GM19455 (cell line): Measurements from ENCODE around the gene LHFPL3.

Experiments
- ATAC-seq: cut with Tn5 transposase; IDR thresholded peaks from one replicate; pipeline ENCODE4 v1.9.1; 2021; ENCODE audit not compliant: unreplicated experiment

LHFPL3 gene

DNA sequence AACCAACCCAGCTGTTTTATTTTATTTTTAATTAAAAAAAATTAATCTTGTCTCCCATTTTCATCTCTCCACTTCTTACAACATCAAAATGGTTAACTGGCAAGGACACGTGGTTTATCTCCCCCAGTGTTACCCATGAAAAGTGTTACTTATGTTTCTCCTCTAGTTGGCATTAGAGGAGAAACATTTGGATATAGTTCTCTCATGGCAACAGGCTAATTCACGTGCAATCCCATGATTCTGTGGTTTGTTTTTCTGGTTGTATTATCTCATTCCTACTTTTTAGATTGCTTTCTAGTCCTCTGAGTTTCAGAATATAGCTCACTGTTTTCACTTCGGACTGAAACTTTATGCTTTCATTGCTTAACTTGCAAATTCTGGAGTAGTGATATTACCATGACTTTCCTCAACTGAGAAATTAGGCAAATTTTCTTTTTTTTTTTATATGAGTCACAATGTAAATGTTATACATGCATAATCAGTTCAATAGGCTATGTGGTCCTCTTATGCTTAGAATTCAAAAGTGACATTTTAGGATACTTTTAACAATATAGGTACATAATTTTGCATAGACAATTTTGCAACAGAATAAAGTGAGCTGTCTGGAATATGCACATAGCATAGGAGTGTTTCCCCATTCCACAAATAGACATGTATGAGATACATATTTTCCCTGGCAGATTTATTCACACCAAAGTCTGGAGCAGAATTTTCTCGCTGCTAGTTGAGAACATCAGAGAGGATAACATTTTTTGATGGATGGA is 43.0 kb downstream of the LHFPL3 start:
- no peak for ATAC-seq

DNA sequence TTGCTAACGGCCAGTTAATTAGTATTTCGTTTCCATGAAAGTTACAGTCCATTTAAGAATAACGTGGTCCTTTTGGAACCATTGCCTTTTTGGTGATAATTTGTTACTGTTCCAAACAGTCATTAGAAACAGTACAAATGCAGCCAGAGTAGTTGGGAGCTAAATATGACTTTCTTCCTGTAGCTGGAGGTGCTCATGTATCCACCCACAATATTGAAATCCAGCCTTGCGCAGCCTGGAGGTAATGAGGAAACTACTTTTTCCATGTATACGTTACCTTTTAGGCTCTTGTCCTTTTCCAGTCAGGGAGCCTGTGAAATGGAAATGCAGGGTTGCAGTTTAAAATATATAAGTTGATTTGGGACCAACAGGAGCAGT is 43.6 kb downstream of the LHFPL3 start:
- ATAC-seq, result no peak

DNA sequence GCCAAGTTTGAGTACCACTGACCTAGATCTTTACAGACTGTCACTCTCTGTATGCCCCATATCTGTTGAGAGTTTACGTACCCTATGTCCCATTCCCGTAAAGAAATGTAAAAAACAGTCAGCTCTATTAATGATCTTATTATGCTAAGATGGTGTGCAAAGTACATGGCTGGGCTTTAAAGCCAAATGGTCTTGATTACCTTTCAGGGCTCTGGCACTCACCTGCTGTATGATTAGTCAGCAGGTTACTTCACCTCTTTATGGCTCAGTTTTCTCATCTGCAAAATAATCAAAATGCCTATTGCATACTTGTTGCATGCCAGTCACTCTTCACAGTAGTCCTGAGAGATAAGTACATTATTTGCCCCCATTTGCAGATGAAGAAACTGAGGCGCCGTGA is 54.2 kb downstream of the LHFPL3 start:
- no peak for ATAC-seq

DNA sequence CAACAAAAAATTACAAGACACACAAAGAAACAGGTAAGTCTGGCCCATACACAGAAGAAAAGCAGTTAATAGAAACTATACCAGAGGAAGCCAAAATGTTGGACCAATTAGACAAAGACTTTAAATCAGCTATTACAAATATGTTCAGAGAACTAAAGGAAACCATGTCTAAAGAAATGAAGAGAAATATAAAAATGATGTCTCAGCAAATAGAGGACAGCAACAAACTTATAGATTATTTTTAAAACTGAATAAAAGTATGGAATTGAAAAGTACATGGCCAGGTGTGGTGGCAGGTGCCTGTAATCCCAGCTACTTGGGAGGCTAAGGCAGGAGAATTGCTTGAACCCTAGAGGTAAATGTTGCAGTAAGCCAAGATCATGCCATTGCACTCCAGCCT is 58.5 kb downstream of the LHFPL3 start:
- ATAC-seq, result no peak

DNA sequence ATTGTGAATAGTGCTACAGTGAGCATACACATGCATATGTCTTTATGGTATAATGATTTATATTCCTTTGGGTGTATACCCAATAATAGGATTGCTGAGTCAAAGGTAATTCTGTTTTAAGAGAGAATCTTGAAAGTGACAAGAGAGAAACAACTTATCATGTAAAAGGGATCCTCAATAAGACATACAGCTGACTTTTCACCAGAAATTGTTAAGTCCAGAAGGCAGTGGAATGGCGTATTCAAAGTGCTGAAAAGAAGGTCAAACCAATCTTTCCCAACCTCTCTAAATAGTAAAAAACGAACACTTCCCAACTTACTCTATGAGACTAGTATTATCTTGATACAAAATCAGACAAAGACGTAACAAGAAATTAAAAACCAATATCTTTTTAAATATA is 59.8 kb downstream of the LHFPL3 start:
- no peak for ATAC-seq

DNA sequence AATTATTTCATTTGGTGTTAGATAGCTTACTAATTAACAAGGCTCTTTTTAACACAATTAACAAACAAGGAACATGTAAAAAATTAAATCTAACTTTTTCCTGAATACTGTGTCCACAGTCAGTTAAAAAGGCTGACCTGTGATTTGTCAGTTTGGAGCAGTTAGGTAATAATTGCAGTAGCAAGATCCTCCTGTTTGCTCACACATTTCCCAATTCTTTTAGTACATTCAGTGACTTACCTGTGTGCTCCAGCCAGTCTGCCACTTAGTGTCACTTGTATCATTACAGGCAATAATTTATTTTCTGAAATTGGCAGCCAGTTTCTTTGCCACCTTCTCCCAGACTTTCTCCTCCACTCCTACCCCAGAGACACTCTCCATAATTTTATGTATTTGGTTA is 66.8 kb downstream of the LHFPL3 start:
- no peak for ATAC-seq

DNA sequence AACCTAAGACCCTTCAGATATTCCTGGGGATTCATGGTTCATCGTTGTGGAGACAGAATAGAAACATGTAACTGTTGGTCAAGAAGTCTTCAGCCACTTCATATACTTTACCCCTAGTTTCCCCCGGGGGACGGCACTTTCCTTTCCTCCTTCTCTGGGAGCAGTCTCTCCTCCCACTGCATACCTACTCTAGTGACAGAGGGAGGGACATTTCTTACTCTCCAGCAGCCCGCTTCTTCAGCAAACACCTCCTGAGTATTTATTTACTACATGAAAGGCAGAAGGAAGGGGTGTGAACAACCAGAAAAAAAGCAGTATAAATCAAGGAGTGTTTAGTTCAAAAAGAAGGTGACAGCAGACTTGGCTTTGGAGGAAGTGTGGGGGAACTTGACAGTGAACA is 69.0 kb downstream of the LHFPL3 start:
- no peak for ATAC-seq

DNA sequence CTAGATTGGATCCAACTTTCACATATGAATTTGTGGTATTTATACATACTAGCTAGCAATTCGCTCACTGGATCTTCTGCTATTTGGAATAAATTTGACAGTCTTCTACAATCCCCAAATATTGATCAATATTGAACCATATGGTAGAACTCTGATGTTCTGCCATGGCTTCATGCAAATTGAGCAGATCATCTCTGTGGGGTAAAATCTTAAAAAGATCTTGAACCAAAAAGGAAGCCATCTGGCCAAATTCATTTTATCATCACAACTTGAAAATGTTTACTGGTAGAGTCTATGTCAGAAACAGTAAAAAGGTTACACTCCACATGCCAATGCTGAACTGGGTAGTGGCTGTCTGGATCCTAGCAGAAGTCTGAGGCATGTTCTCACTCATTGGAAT is 80.0 kb downstream of the LHFPL3 start:
- no peak for ATAC-seq

DNA sequence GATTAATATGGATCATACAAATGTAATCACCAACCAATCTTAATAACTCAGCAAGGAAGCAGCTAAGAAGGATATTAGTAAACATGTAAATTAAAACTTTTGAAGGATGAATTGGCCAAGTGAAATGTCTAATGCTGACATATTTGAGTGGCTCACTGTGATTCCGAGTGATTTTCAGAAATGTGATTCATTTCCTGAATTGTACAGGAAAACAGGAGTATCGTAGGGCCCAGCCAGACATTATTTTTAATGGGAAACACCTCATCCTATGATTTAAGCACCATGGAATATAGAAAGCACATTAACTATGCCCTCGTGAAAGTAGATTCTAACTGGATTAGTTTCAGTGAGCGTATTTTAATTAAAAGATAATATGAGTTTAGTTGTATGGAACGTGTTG is 82.3 kb downstream of the LHFPL3 start:
- ATAC-seq, result no peak

DNA sequence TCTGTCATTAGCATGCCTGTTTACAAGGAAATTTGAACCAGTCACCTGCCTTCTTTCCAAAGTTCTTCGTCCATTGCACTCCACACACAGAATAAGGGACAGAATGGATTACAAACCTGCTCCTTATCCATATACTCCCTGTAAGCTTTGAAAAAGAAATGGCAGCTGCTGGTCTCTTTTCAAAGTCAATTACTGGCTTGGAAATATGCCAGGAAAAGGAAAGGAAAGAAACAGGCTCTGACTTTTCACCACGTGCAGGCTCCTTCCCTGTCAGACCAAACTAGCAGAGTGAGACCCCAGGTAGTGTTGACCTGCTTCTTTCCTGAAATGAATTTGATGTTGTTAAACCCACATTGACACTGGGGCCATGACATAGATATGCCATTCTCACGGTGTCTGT is 84.5 kb downstream of the LHFPL3 start:
- ATAC-seq, result no peak

DNA sequence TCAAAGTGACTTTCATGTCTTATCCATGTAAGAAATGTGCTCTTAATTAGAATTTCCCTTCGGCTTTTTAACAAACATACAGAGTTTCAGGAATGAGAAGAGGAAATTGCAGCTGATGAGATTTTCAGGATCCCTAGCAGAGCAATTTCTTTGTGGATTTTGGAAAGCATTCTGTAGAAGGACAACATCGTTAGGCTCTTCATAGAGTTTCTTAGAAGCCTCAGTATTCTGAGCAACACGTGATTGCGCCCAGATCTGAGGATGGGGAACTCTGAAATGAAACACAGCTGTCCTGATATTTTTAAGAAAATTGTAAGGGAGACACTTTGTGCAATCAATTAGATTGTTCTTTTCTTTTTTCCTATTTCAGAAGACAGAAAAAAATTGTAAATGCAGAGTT is 85.8 kb downstream of the LHFPL3 start:
- no peak for ATAC-seq

DNA sequence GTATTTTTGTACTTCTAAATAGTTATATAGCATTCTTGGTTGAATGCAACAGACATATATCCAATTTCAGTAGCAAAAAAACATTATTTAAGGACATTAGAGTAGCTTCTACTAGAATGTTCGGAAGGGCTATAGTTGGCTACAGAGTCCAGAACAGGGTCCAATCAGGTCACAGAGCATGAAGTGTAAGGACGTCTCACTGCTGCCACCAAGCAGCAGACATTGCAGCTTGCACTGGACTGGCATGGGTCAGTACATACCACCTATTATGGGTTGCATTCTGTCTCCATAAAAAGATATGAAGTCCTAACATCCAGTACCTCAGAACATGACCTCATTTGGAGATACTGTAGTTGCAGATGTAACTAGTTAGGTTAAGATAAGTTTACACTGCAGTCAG is 87.3 kb downstream of the LHFPL3 start:
- no peak for ATAC-seq

DNA sequence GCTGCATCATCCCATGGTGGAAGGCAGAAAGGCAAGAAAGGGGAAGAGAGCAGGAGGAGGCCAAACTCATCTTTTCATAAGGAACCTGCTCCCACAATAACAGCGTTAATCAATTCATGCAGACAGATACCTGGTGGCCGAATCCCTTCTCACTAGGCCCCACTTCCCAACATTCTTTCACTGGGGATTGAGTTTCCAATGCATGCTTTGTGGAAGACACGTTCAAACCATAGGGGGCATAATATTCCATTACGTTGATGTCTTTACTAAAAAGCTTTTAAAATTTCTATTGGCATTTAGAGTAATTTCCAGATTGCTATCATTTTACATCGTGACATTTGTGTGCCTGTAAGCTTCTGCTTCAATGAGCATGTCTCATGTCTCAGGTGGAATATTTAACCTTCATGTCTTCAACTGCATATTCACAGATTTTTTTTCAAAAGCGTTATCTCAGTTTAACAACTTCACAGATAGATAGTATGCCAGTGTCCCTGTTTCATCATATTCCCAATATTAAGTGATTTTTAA is 88.5 kb downstream of the LHFPL3 start:
- ATAC-seq, result no peak

DNA sequence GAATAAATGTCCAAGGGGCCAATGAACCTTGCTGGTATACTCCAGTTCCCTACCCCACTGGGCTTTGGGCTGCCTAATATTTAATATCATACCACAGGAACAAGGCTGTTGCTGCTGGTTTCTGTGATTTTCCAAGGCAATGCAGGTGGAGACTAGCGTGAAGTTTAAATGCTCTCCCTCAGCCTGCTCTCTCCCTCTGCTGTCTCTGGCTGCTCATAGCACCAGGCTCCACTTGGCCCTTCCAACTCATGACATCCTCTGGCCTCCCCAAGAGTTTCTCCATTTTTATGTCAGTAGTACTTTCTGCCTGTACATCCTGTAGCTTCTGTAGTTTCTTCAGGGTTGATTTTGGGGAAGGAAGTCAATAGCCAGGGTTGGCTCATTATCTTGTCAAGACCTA is 103.5 kb downstream of the LHFPL3 start:
- no peak for ATAC-seq

DNA sequence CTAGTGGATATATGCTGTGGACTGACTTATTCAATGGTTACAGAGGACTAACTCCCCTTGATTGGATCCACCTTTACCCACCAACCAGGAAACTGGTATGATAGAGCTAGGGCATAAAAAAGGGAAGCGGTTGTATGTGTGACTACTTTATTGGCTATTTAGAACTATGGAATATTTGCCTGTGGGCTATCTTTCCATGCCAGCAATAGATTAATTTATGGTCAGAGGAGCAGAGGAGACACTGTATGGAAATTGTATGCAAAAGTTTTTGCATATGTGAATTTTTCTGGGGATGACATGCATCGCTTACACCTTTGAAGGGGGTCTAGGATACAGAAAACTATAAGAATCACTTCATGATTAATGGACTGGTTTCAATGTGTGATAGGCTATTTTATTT is 105.7 kb downstream of the LHFPL3 start:
- no peak for ATAC-seq

DNA sequence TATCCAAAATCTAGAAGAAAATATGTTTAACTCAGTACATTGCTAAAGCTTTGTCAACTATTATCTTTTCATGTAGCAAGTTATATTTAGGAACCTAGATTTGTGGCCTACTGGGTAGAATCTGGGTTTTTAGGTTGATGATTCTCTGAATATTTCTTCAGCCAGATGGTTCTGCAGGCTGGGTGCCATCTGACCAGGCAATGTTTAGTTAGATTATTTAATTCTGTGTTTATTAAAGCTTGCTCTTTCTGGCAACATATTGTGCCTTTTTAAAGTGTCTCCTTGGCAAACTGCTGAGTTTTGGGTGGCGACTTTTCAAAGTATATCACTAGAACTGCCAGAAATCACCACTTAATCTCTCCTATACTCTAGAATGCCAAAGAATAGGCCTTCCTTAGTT is 114.1 kb downstream of the LHFPL3 start:
- ATAC-seq, result no peak

DNA sequence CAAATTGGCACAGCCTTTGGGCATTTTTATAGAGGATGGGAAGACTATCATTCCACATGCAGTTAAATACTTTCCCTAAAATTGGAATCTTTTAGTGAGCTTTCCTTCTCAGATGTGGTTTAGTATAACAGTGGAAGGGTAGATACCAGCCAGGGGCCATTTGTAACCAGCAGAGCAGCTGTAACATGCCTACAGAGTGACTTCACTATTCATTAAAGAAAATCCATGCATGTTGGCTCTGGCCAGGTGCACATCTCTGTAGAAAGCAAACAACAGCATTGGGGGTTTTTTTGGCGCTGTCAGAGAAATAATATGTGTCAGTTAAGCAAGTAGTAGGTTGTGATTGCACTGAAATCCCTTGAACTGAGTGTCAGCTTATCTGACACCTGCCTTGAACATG is 115.6 kb downstream of the LHFPL3 start:
- ATAC-seq, result no peak

DNA sequence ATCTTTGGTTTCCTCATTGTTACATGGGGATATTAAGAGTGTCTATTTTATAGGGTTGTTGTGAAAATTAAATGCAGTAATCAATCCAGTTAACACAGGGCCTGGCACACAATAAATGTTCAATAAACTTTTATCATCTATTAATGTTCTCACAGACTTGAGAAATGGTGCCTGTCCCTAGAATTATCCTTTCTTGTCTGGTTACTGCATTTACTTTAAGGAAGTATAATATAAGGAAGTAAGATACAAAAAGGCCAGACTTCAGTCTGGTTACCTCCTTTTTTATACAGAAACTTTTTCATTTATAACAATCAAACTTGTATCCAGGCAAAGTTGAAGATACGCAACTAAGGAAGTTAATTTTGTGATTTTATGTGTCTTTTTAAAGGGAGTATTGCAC is 117.0 kb downstream of the LHFPL3 start:
- ATAC-seq, result no peak

DNA sequence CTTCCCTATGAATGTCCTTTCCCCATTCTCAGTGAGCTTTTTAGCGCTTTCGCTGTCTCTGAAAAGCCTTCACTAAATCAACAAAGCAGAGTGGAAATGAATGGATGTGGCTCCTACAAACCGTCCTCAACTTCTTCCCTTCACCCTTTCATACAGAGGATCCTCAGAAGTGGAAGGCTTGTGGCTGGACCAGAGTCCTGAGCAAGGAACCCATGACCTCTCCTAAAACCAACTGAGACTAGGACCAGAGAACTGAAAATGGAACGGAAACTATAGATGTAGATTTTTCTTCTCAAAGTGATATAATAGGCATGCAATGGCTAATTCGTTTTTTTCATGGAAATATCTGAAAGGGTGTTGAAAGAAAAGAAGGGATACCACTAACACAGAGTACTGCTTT is 122.5 kb downstream of the LHFPL3 start:
- ATAC-seq, result no peak

DNA sequence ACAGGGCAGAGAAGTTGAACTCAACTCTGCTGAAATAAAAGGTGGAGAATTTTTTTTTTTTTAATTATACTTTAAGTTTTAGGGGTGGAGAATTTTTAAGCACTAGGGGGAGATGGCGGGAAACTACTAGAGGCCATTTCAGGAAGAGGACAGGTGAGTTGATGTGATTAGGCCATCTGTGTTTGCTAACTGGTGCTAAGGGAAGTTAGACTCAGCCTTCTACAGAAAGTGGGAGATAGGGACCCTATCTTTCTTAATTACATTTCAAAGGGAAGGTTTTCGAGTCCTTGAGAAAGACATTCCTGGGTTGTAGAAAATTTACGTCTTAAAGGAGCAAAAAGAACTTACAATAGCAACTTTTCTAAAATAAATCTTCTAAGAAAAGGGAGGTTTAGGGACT is 124.8 kb downstream of the LHFPL3 start:
- ATAC-seq, result no peak

DNA sequence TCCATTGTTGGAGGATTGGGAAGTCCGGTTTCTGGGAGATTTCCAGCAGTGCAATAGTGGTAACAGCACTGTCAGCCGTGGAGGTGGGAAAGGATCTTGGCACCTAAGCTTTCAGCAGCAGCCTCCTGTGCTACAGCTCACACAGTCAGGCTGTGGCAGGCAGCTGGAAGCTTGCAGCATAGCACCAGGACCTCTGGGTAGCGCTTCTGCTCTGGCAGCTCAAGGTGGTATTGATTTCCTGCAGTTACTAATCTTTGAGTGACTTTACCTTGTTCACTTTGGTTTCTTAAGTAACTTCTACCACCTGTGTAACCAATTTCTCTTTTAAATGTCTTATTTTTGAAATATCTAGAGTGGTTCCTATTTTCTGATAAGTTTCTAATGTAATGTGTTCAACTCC is 130.5 kb downstream of the LHFPL3 start:
- no peak for ATAC-seq

DNA sequence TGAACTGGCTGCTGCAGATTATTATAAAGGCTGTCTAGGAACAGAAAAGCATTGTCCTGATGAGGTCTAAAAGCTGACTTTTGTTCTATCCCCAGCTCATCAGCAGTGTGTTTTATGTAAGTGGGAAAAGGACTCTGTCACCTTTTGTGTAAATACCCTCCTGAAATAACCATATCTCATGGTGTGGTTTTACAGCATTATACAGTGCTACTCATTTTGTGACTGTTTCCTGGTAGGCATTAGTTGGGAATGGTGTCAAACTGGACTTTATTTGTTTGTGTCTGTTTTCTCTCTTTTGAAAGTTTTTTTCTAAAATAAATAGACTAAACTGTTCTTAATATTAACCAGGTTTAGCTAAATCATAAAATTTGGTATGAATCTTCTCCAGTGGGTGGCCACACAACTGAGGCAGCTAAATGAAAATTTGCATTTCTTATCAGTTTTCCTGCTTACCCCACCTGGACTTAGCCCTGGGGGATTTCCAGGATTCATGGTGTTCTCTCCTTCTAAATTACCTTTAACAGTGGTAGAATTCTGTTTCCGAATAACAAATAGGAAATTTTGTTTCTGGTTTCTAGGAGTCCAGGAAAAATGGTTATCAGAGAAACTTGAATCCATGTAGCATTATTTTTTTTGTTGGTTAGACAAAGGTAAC is 140.9 kb downstream of the LHFPL3 start:
- ATAC-seq, result no peak

DNA sequence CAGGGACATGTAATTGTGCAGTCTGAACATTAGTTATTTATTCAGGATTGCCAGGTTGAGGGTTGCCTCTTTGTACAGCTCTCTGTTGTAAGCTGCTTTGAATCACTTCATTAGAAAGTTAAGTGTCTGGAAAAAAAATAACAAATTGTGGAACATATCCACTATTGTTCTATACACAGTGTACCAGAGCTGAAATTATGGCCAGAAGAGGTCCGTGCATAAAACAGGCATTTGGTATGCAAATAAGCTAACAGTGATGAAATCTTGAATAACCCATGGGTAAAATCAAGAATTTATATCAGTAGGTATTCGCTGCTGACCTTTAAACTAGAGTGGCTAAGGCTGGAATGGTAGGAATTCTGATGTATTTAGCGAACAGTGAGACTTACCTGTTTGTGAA is 152.1 kb downstream of the LHFPL3 start:
- no peak for ATAC-seq
